HL-60 (cell line): ENCODE results near the gene SCAI.

Experiments
- SPI1 ChIP-seq: IDR thresholded peaks from 2 replicates; pipeline ENCODE4 v1.6.1; 2012; ENCODE audit warnings: low read depth, mild to moderate bottlenecking, borderline replicate concordance
- TF ChIP-seq, protein P1 (sequence below): IDR thresholded peaks from one replicate; pipeline ENCODE4 v1.5.1; 2011; ENCODE audit warnings: low read length, control low read depth, inconsistent platforms; ENCODE audit not compliant: insufficient read depth

DNA sequence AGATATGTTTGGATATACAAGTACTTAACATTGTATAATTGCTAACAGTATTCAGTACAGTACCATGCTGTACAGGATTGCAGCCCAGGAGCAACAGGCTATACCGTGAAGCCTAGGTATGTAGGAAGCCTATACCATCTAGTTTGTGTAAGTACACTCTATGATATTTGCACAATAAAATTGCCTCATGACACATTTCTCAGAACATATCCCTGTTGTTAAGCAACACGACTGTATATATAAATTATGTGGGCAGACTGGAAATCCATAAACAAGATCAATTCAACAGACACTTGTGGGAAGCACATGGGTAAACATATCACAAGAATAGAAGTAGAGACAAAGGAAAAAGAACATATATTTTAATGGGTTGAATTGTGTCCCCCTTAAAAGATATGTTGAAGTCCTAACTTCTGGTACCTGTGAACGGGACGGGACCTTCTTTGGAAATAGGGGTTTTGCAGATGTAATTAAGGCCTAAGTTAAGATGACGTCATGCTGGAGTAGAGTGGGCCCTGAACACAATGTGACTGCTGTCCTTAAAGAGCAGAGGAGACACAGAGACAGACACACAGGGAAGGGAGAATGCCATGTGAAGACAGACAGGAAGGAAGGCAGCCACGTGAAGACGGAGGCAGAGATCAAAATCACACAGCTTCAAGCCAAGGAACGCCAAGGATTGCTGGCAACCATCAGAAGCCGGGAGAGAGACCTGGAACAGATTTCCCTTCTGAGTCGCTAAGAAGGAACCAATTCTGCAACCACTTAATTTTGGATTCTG lies 76.3 kb downstream of the SCAI start:
- no peak for TF ChIP-seq SPI1
- TF ChIP-seq, protein P1, sequence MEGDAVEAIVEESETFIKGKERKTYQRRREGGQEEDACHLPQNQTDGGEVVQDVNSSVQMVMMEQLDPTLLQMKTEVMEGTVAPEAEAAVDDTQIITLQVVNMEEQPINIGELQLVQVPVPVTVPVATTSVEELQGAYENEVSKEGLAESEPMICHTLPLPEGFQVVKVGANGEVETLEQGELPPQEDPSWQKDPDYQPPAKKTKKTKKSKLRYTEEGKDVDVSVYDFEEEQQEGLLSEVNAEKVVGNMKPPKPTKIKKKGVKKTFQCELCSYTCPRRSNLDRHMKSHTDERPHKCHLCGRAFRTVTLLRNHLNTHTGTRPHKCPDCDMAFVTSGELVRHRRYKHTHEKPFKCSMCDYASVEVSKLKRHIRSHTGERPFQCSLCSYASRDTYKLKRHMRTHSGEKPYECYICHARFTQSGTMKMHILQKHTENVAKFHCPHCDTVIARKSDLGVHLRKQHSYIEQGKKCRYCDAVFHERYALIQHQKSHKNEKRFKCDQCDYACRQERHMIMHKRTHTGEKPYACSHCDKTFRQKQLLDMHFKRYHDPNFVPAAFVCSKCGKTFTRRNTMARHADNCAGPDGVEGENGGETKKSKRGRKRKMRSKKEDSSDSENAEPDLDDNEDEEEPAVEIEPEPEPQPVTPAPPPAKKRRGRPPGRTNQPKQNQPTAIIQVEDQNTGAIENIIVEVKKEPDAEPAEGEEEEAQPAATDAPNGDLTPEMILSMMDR: no peak
